Fibroblast of the aortic adventitia (primary cell): ENCODE measurements around the gene ADCY2. TPM values are rescaled to one million over a fixed set of nuclear protein-coding genes. Genes with fewer than 3 reads are reported as not detected.
A peak's percentile ranks its signal among the peaks of the same experiment; 100 is the strongest.

Source experiments
- DNase-seq: peaks from one replicate; pipeline ENCODE4 v3.0.0-alpha.2; 2010; ENCODE audit warnings: low read depth
- H3K4me3 ChIP-seq: 2 replicates; pipeline ENCODE4 v1.5.1; 2011; ENCODE audit warnings: low read depth, mild to moderate bottlenecking, control low read depth, low read length, moderate library complexity
- CTCF ChIP-seq: IDR thresholded peaks from 2 replicates; pipeline ENCODE4 v1.5.1; 2011; ENCODE audit warnings: mild to moderate bottlenecking, low read length, control low read depth, inconsistent platforms; ENCODE audit not compliant: insufficient read depth
- total RNA-seq: library from RNA; depleted of rRNA; stranded (reverse); fragments of >200 nt; gene quantifications from 2 replicates; pipeline ENCODE4 v1.2.3, GENCODE V29; 2012; ENCODE audit warnings: low replicate concordance

The ADCY2 gene
- under 0.01 and 0.09 TPM in 2 replicates for total RNA-seq

- peak within 1 kb of the TSS; percentile 62 for H3K4me3 ChIP-seq
- TF ChIP-seq CTCF = no peak
- DNase-seq = peak; percentile 10
These were observed at the start of gene ADCY2 for GRCh38 chr5:7395947-7396712. TSS of gene ADCY2 (plus strand) at chr5:7396138. CDS start at chr5:7396297, 159 bp downstream.

GRCh38 chr5:7347377-7347776 lies 48.6 kb upstream of the ADCY2 start:
- no peak for DNase-seq
- H3K4me3 ChIP-seq = no peak overlapping the region
- no peak for TF ChIP-seq CTCF

GRCh38 chr5:7348168-7348854 lies 47.6 kb upstream of the ADCY2 start:
- H3K4me3 ChIP-seq = no peak overlapping the region
- DNase-seq = no peak
- no peak for TF ChIP-seq CTCF

GRCh38 chr5:7361593-7361992 lies 34.3 kb upstream of the ADCY2 start:
- DNase-seq = no peak
- no peak for TF ChIP-seq CTCF
- H3K4me3 ChIP-seq = no peak overlapping the region

GRCh38 chr5:7363067-7363677 lies 32.8 kb upstream of the ADCY2 start:
- TF ChIP-seq CTCF = no peak
- no peak for DNase-seq
- H3K4me3 ChIP-seq = no peak overlapping the region

- DNase-seq = no peak
- no peak for TF ChIP-seq CTCF
- H3K4me3 ChIP-seq = no peak overlapping the region
These were observed 31.6 kb upstream of the ADCY2 start for GRCh38 chr5:7364226-7364875.
